Measurements from ENCODE around the gene SNTG2. TPM values are rescaled to one million over a fixed set of nuclear protein-coding genes. Genes with fewer than 3 reads are reported as not detected.

The SNTG2 gene
- total RNA-seq, 2 experiments from 2014 or later = not detected

- no peak for TF ChIP-seq CTCF (conservative IDR thresholded peaks at IDR 0.05; ENCODE audit: low read length)
- TF ChIP-seq EZH2phosphoT487 (IDR thresholded peaks at IDR 0.05; ENCODE audit: borderline replicate concordance, low read depth, low read length) = no peak
- Histone ChIP-seq H3K4me3 (ENCODE audit: low read depth, low read length, poor library complexity, severe bottlenecking) (no peak overlapping the region), H3K9me3 (ENCODE audit: low read length) (no peaks in the 10 kb centered on the region), H3K4me1 (ENCODE audit: insufficient read depth, low read length, poor library complexity, severe bottlenecking) (no peaks in the 10 kb centered on the region), H3K4me2 (ENCODE audit: low read length) (no peak overlapping the region), H3K27ac (ENCODE audit: low read depth, low read length, poor library complexity, severe bottlenecking) (no peak overlapping the region), H3K9me2 (ENCODE audit: insufficient read depth, low read length) (no peaks in the 10 kb centered on the region), H2AFZ (ENCODE audit: low read length) (no peak overlapping the region), H3K36me3 (ENCODE audit: insufficient read depth, low read length) (no peaks in the 10 kb centered on the region), H3K79me2 (ENCODE audit: insufficient read depth, low read depth, low read length) (no peaks in the 10 kb centered on the region), H4K20me1 (ENCODE audit: insufficient read depth, low read length) (no peaks in the 10 kb centered on the region)
- ChIA-PET CTCF (ENCODE audit: unreplicated experiment) (no interaction called here), POLR2A (no interaction called here)
- no TSS peak for BruUV-seq (replicated peaks)
- intact Hi-C loops (cut with micrococcal nuclease; ENCODE audit: unreplicated experiment) = no loop called here
- DNase-seq (ENCODE audit: low spot score) = no peak
Observed at GRCh38 chr2:1283871-1284270, 333.2 kb downstream of the SNTG2 start.

- Histone ChIP-seq H2AFZ (ENCODE audit: low read length) (no peak overlapping the region), H4K20me1 (ENCODE audit: insufficient read depth, low read length) (no peaks in the 10 kb centered on the region), H3K4me1 (ENCODE audit: insufficient read depth, low read length, poor library complexity, severe bottlenecking) (no peaks in the 10 kb centered on the region), H3K36me3 (ENCODE audit: insufficient read depth, low read length) (no peaks in the 10 kb centered on the region), H3K9me2 (ENCODE audit: insufficient read depth, low read length) (no peaks in the 10 kb centered on the region), H3K4me3 (ENCODE audit: low read depth, low read length, poor library complexity, severe bottlenecking) (no peak overlapping the region), H3K27ac (ENCODE audit: low read depth, low read length, poor library complexity, severe bottlenecking) (no peak overlapping the region), H3K79me2 (ENCODE audit: insufficient read depth, low read depth, low read length) (no peaks in the 10 kb centered on the region), H3K9me3 (ENCODE audit: low read length) (no peaks in the 10 kb centered on the region), H3K4me2 (ENCODE audit: low read length) (no peak overlapping the region)
- DNase-seq (ENCODE audit: low spot score) = no peak
- no TSS peak for BruUV-seq (replicated peaks)
- POLR2A ChIA-PET = no interaction called here
- intact Hi-C loops (cut with micrococcal nuclease; ENCODE audit: unreplicated experiment) = no loop called here
- CTCF ChIA-PET (ENCODE audit: unreplicated experiment) = no interaction called here
- TF ChIP-seq CTCF (conservative IDR thresholded peaks at IDR 0.05; ENCODE audit: low read length) = no peak
- TF ChIP-seq EZH2phosphoT487 (IDR thresholded peaks at IDR 0.05; ENCODE audit: borderline replicate concordance, low read depth, low read length) = no peak
Observed at GRCh38 chr2:1286929-1287328, 336.3 kb downstream of the SNTG2 start.

- no TSS peak for BruUV-seq (replicated peaks)
- H3K4me2 ChIP-seq (ENCODE audit: low read length) = no peak overlapping the region
- H4K20me1 ChIP-seq (ENCODE audit: insufficient read depth, low read length) = no peaks in the 10 kb centered on the region
- no peaks in the 10 kb centered on the region for H3K9me2 ChIP-seq (ENCODE audit: insufficient read depth, low read length)
- H3K4me1 ChIP-seq (ENCODE audit: insufficient read depth, low read length, poor library complexity, severe bottlenecking) = no peaks in the 10 kb centered on the region
- no peaks in the 10 kb centered on the region for H3K9me3 ChIP-seq (ENCODE audit: low read length)
- intact Hi-C loops (cut with micrococcal nuclease; ENCODE audit: unreplicated experiment) = no loop called here
- ChIA-PET CTCF (ENCODE audit: unreplicated experiment) (no interaction called here), POLR2A (no interaction called here)
- TF ChIP-seq EZH2phosphoT487 (IDR thresholded peaks at IDR 0.05; ENCODE audit: borderline replicate concordance, low read depth, low read length) (no peak), CTCF (conservative IDR thresholded peaks at IDR 0.05; ENCODE audit: low read length) (no peak)
- no peaks in the 10 kb centered on the region for H3K36me3 ChIP-seq (ENCODE audit: insufficient read depth, low read length)
- DNase-seq (ENCODE audit: low spot score) = no peak
- H3K79me2 ChIP-seq (ENCODE audit: insufficient read depth, low read depth, low read length) = no peaks in the 10 kb centered on the region
- H3K4me3 ChIP-seq (ENCODE audit: low read depth, low read length, poor library complexity, severe bottlenecking) = no peak overlapping the region
- no peak overlapping the region for H3K27ac ChIP-seq (ENCODE audit: low read depth, low read length, poor library complexity, severe bottlenecking)
- no peak overlapping the region for H2AFZ ChIP-seq (ENCODE audit: low read length)
Observed at GRCh38 chr2:1287427-1287826, 336.8 kb downstream of the SNTG2 start.
